HG02642 (cell line): Measurements from ENCODE around the gene ARMC6.
"Not testable (repeated sequence)": the region's sequence is repeated elsewhere in the genome, so short reads cannot be mapped to it uniquely, and the experiment has no call there.

ENCODE experiments used
- ATAC-seq: cut with Tn5 transposase; IDR thresholded peaks from one replicate; pipeline ENCODE4 v1.9.1; 2021; ENCODE audit warnings: mild to moderate bottlenecking; ENCODE audit not compliant: unreplicated experiment, poor library complexity

Gene ARMC6

DNA sequence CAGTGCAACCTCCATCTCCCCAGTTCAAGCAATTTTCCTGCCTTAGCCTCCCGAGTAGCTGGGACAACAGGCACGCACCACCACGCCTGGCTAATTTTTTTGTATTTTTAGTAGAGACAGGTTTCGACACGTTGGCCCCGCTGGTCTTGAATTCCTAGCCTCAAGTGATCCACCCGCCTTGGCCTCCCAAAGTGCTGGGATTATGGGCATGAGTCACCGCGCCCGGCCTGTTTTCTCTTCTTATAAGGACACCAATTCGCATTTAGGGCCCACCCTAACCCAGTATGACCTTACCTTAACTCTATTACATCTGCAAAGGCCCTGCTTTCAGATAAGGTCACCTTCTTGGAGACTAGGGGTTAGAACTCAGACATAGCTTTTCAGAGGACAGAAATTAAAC, 69.8 kb downstream of the ARMC6 start:
- no peak for ATAC-seq

DNA sequence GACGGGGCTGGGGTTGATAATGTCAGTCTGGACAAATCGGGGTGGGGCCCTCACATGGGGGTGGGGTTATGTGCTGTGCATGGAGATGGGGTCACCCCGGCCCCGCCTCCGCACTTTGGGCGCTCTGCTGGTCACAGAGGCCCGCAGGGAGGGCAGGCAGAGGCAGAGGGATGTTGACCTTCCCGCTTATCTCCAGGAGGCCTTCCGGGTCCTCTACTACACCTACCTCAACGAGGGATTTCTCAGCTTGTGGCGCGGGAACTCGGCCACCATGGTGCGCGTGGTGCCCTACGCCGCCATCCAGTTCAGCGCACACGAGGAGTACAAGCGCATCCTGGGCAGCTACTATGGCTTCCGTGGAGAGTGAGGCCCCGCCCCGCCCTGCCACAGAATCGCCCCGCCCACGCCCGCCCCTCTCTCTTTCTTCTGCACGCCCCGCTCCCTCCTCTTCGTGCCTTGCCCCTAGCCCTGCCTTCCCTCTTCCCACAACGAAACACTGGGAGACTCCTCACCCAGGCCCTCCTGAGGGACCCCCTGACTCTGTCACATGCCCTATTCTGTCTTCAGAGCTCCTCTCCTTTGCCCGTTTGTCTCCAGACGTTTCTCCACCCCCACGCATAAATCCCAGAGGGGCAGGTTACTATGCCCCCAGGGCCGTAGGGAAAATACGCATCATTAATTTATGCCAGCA, 72.1 kb downstream of the ARMC6 start:
- ATAC-seq = no peak

DNA sequence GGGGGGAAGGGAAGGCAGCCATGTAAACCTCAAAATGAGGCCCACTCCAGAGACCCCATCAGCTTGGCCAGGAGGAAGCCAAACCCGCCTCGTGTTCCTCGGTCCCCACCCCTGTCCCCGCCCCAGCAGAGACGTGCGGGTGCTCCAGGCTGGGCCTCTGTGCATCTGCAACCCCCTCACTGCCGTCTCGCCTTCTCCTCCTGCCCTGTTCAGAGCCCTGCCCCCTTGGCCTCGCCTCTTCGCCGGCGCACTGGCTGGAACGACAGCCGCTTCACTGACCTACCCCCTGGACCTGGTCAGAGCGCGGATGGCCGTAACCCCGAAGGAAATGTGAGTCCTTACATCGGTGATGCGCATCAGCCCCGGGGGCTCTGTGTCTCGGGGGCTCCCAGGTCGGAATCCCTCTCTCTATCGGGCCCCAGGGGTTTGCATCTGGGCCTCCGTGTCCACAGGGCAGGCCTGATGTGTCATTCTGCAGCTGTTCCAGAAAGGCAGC, 72.7 kb downstream of the ARMC6 start:
- ATAC-seq = no peak

DNA sequence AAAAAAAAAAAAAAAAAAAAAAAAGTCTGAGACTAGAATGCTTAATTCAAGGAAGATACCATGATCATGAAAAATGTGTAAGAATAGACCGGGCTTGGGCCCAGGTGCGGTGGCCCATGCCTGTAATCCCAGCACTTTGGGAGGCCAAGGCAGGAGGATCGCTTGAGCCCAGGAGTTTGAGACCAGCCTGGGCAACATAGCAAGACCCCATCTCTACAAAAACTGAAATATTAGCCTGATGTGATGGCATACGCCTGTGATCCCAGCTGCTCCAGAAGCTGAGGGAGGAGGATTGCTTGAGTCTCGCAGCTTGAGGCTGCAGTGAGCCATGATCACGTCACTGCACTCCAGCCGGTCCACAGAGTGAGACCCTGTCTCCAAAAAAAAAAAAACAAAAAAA, 73.5 kb downstream of the ARMC6 start:
- ATAC-seq = not testable (repeated sequence)

- ATAC-seq = no peak
Measured at GRCh38 chr19:19107654-19108053, 74.3 kb downstream of the ARMC6 start.
